MM.1S (cell line): ENCODE data around the gene POFUT1.

Experiments used
- DNase-seq: peaks from one replicate; pipeline ENCODE4 v3.0.0-alpha.2; 2015
- H2AFZ ChIP-seq: fragments of 300-600 bp; sonication (generic); 2 replicates; pipeline ENCODE4 v1.6.0; 2016; ENCODE audit warnings: antibody characterized with exemption, low read length
- H3F3A ChIP-seq: fragments of 300-600 bp; sonication (generic); 2 replicates; pipeline ENCODE4 v1.6.1; 2016; ENCODE audit warnings: mild to moderate bottlenecking, antibody characterized with exemption, low read length, moderate library complexity, mixed read lengths; ENCODE audit not compliant: insufficient read depth
- H3K27ac ChIP-seq: fragments of 300-600 bp; sonication (generic); 2 replicates; pipeline ENCODE4 v1.5.1; 2016; ENCODE audit warnings: mild to moderate bottlenecking, low read length
- H3K27me3 ChIP-seq: fragments of 300-600 bp; sonication (generic); replicated peaks from 2 replicates; pipeline ENCODE4 v1.6.0; 2016; ENCODE audit warnings: low read length; ENCODE audit not compliant: insufficient read depth
- H3K36me3 ChIP-seq: fragments of 300-600 bp; sonication (generic); replicated peaks from 2 replicates; pipeline ENCODE4 v1.6.1; 2016; ENCODE audit warnings: mild to moderate bottlenecking, low read length, mixed read lengths; ENCODE audit not compliant: insufficient read depth
- H3K4me1 ChIP-seq: fragments of 300-600 bp; sonication (generic); 2 replicates; pipeline ENCODE4 v1.6.1; 2016; ENCODE audit warnings: low read length, mixed read lengths
- H3K4me2 ChIP-seq: fragments of 300-600 bp; sonication (generic); 2 replicates; pipeline ENCODE4 v1.6.0; 2016; ENCODE audit warnings: low read depth, low read length
- H3K4me3 ChIP-seq: fragments of 300-600 bp; sonication (generic); 2 replicates; pipeline ENCODE4 v1.5.1; 2016; ENCODE audit warnings: low read length, mixed read lengths
- H3K79me2 ChIP-seq: fragments of 300-600 bp; sonication (generic); 2 replicates; pipeline ENCODE4 v1.6.1; 2016; ENCODE audit warnings: mixed run types, low read length, mixed read lengths
- H3K9ac ChIP-seq: fragments of 300-600 bp; sonication (generic); 2 replicates; pipeline ENCODE4 v1.6.1; 2016; ENCODE audit warnings: low read length, mixed read lengths
- H3K9me2 ChIP-seq: fragments of 300-600 bp; sonication (generic); replicated peaks from 2 replicates; pipeline ENCODE4 v1.6.1; 2016; ENCODE audit warnings: mild to moderate bottlenecking, low read length, mixed read lengths; ENCODE audit not compliant: insufficient read depth
- H3K9me3 ChIP-seq: fragments of 300-600 bp; sonication (generic); replicated peaks from 2 replicates; pipeline ENCODE4 v1.6.1; 2016; ENCODE audit warnings: mild to moderate bottlenecking, low read length, mixed read lengths; ENCODE audit not compliant: insufficient read depth
- H4K20me1 ChIP-seq: fragments of 300-600 bp; sonication (generic); 2 replicates; pipeline ENCODE4 v1.6.1; 2016; ENCODE audit warnings: mild to moderate bottlenecking, low read length, moderate library complexity, mixed read lengths; ENCODE audit not compliant: insufficient read depth
- CTCF ChIP-seq: fragments of 300-600 bp; sonication (generic); IDR thresholded peaks from 2 replicates; pipeline ENCODE4 v1.5.1; 2016; ENCODE audit warnings: antibody characterized with exemption, low read length, mixed read lengths
- EZH2 ChIP-seq: fragments of 300-600 bp; sonication (generic); optimal IDR thresholded peaks from 2 replicates; pipeline ENCODE3; 2017; ENCODE audit warnings: low read depth, mild to moderate bottlenecking, antibody characterized with exemption, low read length, mixed read lengths
- EZH2phosphoT487 ChIP-seq: fragments of 300-600 bp; sonication (generic); IDR thresholded peaks from 2 replicates; pipeline ENCODE4 v1.6.1; 2018; ENCODE audit warnings: antibody characterized with exemption, low read length

Gene POFUT1

GRCh38 chr20:32229251-32229747, 21.6 kb downstream of the POFUT1 start:
- Histone ChIP-seq H3K9ac (no peak overlapping the region), H3F3A (peaks cover 15% of the 10 kb centered on the region), H3K4me3 (no peak overlapping the region), H3K4me2 (no peak overlapping the region), H3K27ac (no peak overlapping the region), H3K9me2 (no peaks in the 10 kb centered on the region), H3K9me3 (no peaks in the 10 kb centered on the region), H2AFZ (no peak overlapping the region), H3K27me3 (no peaks in the 10 kb centered on the region), H3K4me1 (peaks cover 13% of the 10 kb centered on the region), H4K20me1 (no peaks in the 10 kb centered on the region), H3K36me3 (no peaks in the 10 kb centered on the region), H3K79me2 (no peaks in the 10 kb centered on the region)
- no peak for TF ChIP-seq EZH2
- no peak for TF ChIP-seq CTCF
- no peak for TF ChIP-seq EZH2phosphoT487
- no peak for DNase-seq

GRCh38 chr20:32230707-32231106, 23.0 kb downstream of the POFUT1 start:
- no peaks in the 10 kb centered on the region for H3K9me2 ChIP-seq
- peaks cover 13% of the 10 kb centered on the region for H3K4me1 ChIP-seq
- peaks cover 15% of the 10 kb centered on the region for H3F3A ChIP-seq
- TF ChIP-seq CTCF, result no peak
- TF ChIP-seq EZH2, result no peak
- no peak for TF ChIP-seq EZH2phosphoT487
- no peak overlapping the region for H3K4me2 ChIP-seq
- no peak overlapping the region for H2AFZ ChIP-seq
- DNase-seq, result no peak
- H3K27ac ChIP-seq, result no peak overlapping the region
- no peaks in the 10 kb centered on the region for H3K9me3 ChIP-seq
- H4K20me1 ChIP-seq, result no peaks in the 10 kb centered on the region
- no peaks in the 10 kb centered on the region for H3K36me3 ChIP-seq
- no peak overlapping the region for H3K9ac ChIP-seq
- no peak overlapping the region for H3K4me3 ChIP-seq
- H3K79me2 ChIP-seq, result no peaks in the 10 kb centered on the region
- H3K27me3 ChIP-seq, result no peaks in the 10 kb centered on the region

- Histone ChIP-seq H3F3A (peaks cover 15% of the 10 kb centered on the region), H3K9me3 (no peaks in the 10 kb centered on the region), H3K27me3 (no peaks in the 10 kb centered on the region), H3K4me3 (no peak overlapping the region), H3K4me1 (peaks cover 13% of the 10 kb centered on the region), H4K20me1 (no peaks in the 10 kb centered on the region), H3K36me3 (no peaks in the 10 kb centered on the region), H2AFZ (no peak overlapping the region), H3K27ac (peak overlapping the region; percentile 48; the same call in 1 of the 2 replicates), H3K4me2 (no peak overlapping the region), H3K79me2 (no peaks in the 10 kb centered on the region), H3K9me2 (no peaks in the 10 kb centered on the region), H3K9ac (no peak overlapping the region)
- DNase-seq, result no peak
- no peak for TF ChIP-seq EZH2phosphoT487
- TF ChIP-seq EZH2, result no peak
- no peak for TF ChIP-seq CTCF
Observed at GRCh38 chr20:32231245-32231644, 23.6 kb downstream of the POFUT1 start.
